Ishikawa (cell line): Measurements from ENCODE around the gene TRA2B.

ENCODE experiments used
- CEBPB ChIP-seq: IDR thresholded peaks from 2 replicates; pipeline ENCODE4 v1.6.1; 2012
- CREB1 ChIP-seq: IDR thresholded peaks from 2 replicates; pipeline ENCODE4 v1.6.1; 2012; ENCODE audit warnings: low read depth
- EGR1 ChIP-seq: IDR thresholded peaks from 2 replicates; pipeline ENCODE4 v1.6.1; 2012
- EP300 ChIP-seq: IDR thresholded peaks from 2 replicates; pipeline ENCODE4 v1.6.1; 2012; ENCODE audit warnings: borderline replicate concordance
- FOXM1 ChIP-seq: IDR thresholded peaks from 2 replicates; pipeline ENCODE4 v1.6.1; 2012; ENCODE audit warnings: low read depth, borderline replicate concordance
- NFIC ChIP-seq: IDR thresholded peaks from 2 replicates; pipeline ENCODE4 v1.6.1; 2012
- RAD21 ChIP-seq: IDR thresholded peaks from 2 replicates; pipeline ENCODE4 v1.6.1; 2012; ENCODE audit warnings: low read depth
- TAF1 ChIP-seq: IDR thresholded peaks from 2 replicates; pipeline ENCODE4 v1.6.1; 2012; ENCODE audit warnings: low read depth, mild to moderate bottlenecking
- TCF12 ChIP-seq: IDR thresholded peaks from 2 replicates; pipeline ENCODE4 v1.6.1; 2012; ENCODE audit warnings: low read depth
- TEAD4 ChIP-seq: IDR thresholded peaks from 2 replicates; pipeline ENCODE4 v1.6.1; 2012
- YY1 ChIP-seq: IDR thresholded peaks from 2 replicates; pipeline ENCODE4 v1.6.1; 2012; ENCODE audit warnings: low read depth
- ZBTB7A ChIP-seq: IDR thresholded peaks from 2 replicates; pipeline ENCODE4 v1.6.1; 2012; ENCODE audit warnings: low read depth
- TF ChIP-seq, protein P1 (sequence below): IDR thresholded peaks from 2 replicates; pipeline ENCODE4 v1.6.1; 2012; ENCODE audit warnings: low read depth, mild to moderate bottlenecking
- TF ChIP-seq, protein P2 (sequence below): IDR thresholded peaks from 2 replicates; pipeline ENCODE4 v1.6.1; 2012
- TF ChIP-seq, protein P3 (sequence below): IDR thresholded peaks from 2 replicates; pipeline ENCODE4 v1.6.1; 2012

Gene TRA2B

DNA sequence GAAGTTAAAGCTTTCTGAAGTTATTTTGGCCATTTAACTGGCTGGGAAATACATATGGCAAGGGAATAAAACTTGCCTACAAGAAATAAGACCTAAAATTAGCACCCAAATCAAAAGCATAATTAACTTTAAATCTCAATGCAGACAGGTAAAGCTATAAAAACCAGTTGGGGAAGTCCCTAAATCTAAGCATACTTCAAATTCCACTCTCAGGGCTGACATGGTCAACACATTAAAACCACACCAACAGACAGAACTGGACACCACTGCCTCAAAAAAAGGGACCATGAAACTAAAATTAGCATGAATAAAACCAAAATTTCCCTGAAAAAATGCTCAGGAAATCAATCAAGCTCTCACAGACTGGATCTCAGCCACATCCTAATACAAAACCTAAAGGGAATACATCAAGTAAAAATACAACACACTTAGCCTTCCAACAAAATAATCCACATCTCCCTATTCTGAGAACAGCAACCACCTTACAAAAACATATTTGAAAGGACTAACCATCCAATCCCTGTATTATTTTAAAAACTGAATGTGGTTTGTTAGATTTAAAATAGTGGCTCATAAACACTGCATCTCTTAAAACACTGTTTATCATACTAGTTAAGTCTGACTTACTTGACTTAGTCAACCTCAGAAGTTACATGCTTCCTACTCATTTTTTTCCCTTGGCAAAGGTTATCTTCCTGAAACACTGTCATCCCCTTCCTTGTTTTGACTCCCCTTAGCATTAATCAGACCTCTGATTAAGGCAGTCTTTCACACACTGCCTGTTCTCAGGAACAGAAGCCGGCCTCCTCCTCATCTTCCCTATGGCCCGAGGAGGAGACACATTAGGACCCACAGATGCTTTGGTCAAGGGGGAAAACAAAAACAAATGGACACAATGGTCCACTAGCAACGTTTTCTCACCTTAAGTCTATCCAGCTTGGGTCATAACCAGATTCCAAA is 8.3 kb downstream of the TRA2B start:
- no peak for TF ChIP-seq EP300
- TF ChIP-seq TEAD4, result 0 out of 2 replicates have a peak, but pooled peaks have one; percentile 31

DNA sequence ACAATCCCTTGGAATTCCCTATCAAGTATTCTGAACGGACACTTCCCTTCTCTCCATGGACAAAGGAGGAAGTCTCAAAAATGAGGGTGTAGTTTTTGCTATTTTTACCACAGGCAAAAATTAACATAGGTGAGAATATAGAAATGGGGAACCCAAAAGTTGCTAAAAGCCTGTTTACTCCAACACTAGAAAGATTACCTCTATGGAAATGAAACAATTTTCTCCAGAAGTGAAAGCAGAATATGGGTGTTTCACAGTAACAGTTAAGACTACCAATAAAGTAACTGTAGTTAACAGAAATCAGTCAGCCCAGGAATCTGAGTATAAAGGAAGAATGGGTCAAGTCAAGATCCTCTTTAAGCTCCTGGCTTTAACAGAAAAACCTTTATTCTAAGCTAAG is 9.3 kb downstream of the TRA2B start:
- TF ChIP-seq, protein P1, sequence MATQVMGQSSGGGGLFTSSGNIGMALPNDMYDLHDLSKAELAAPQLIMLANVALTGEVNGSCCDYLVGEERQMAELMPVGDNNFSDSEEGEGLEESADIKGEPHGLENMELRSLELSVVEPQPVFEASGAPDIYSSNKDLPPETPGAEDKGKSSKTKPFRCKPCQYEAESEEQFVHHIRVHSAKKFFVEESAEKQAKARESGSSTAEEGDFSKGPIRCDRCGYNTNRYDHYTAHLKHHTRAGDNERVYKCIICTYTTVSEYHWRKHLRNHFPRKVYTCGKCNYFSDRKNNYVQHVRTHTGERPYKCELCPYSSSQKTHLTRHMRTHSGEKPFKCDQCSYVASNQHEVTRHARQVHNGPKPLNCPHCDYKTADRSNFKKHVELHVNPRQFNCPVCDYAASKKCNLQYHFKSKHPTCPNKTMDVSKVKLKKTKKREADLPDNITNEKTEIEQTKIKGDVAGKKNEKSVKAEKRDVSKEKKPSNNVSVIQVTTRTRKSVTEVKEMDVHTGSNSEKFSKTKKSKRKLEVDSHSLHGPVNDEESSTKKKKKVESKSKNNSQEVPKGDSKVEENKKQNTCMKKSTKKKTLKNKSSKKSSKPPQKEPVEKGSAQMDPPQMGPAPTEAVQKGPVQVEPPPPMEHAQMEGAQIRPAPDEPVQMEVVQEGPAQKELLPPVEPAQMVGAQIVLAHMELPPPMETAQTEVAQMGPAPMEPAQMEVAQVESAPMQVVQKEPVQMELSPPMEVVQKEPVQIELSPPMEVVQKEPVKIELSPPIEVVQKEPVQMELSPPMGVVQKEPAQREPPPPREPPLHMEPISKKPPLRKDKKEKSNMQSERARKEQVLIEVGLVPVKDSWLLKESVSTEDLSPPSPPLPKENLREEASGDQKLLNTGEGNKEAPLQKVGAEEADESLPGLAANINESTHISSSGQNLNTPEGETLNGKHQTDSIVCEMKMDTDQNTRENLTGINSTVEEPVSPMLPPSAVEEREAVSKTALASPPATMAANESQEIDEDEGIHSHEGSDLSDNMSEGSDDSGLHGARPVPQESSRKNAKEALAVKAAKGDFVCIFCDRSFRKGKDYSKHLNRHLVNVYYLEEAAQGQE, result no peak
- no peak for TF ChIP-seq TEAD4
- TF ChIP-seq CEBPB, result no peak
- TF ChIP-seq TCF12, result no peak
- TF ChIP-seq, protein P2, sequence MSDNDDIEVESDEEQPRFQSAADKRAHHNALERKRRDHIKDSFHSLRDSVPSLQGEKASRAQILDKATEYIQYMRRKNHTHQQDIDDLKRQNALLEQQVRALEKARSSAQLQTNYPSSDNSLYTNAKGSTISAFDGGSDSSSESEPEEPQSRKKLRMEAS, result no peak
- TF ChIP-seq NFIC, result no peak
- TF ChIP-seq CREB1, result no peak
- no peak for TF ChIP-seq TAF1
- no peak for TF ChIP-seq RAD21
- no peak for TF ChIP-seq FOXM1
- TF ChIP-seq EP300, result no peak
- no peak for TF ChIP-seq YY1
- TF ChIP-seq EGR1, result no peak
- TF ChIP-seq, protein P3, sequence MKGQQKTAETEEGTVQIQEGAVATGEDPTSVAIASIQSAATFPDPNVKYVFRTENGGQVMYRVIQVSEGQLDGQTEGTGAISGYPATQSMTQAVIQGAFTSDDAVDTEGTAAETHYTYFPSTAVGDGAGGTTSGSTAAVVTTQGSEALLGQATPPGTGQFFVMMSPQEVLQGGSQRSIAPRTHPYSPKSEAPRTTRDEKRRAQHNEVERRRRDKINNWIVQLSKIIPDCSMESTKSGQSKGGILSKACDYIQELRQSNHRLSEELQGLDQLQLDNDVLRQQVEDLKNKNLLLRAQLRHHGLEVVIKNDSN, result no peak
- TF ChIP-seq ZBTB7A, result no peak

DNA sequence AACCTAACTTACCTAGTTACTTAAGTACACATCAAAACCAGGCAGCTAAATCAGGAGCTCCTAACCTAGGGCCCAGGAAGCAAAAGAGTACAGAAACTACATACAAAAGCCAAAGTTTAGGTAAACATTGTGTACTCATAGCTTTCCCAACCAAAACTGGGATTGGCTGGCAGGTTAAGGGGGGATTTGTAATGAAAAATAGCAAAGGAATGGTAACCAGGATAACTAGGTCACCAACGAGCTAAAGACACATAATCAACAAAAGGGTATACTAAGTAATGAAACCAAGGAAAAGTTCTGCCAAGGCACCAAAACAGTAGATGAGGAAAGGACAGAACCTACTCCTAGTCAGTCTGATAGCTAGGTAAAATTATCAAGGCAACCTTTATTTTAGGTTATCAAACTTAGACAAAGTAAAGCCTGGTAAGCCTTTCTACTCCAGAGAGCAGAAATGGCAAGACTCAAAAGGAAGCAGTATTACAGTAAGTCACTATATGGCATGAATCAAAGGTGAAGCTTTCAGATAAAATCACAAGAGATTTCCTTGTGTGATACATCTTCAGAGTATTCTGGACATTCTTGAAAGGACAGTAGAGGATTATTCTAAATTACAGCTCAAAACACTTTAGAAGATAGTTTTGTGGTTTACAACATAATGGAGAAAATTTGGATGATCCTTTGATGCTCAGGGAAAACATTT is 10.2 kb downstream of the TRA2B start:
- no peak for TF ChIP-seq NFIC
- no peak for TF ChIP-seq EP300
- TF ChIP-seq, protein P3, result no peak
- TF ChIP-seq YY1, result no peak
- no peak for TF ChIP-seq TCF12
- TF ChIP-seq CEBPB, result no peak
- TF ChIP-seq RAD21, result no peak
- TF ChIP-seq TEAD4, result no peak
- TF ChIP-seq FOXM1, result no peak
- TF ChIP-seq CREB1, result no peak
- no peak for TF ChIP-seq TAF1
- TF ChIP-seq, protein P1, result no peak
- TF ChIP-seq ZBTB7A, result no peak
- no peak for TF ChIP-seq EGR1
- TF ChIP-seq, protein P2, result no peak

DNA sequence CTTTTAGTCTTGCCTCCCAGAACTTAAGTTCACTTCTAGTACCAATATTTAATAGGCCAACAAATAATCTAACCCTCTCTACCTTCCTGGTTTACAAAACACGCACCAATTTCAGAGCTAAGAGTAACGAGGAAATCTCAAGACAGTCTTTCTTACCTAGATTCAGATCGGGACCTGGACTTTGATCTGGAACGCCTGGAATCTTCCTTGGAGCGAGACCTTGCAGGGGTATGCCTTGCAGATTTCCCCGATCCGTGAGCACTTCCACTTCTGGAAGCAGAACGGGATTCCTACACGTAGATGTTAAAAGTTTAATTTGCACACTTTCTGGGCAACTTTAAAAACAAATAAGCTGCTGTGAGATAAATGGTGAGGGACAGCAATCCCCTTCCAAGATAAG is 11.4 kb downstream of the TRA2B start:
- TF ChIP-seq, protein P3, result no peak
- TF ChIP-seq TCF12, result no peak
- TF ChIP-seq CEBPB, result no peak
- TF ChIP-seq YY1, result no peak
- no peak for TF ChIP-seq TEAD4

DNA sequence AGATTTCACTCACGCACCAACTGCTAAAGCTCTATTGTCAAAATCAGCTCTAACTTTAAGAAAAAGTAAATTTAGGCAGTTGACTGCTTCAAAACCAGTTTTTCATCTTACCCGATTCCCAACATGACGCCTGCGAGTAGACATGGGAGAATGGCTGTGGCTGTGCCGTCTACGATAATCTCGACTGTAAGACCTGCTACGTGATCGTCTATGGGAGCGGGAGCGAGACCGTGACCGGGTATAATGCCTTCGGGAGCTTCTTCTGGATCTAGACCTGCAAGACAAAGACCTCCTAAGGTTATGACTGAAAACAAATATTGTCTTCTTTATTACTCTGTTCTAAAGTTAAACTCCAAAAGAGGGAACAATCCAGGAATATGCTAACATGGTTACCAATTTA is 12.5 kb downstream of the TRA2B start:
- TF ChIP-seq, protein P1, result no peak
- TF ChIP-seq YY1, result no peak
- no peak for TF ChIP-seq NFIC
- TF ChIP-seq ZBTB7A, result no peak
- no peak for TF ChIP-seq TCF12
- TF ChIP-seq FOXM1, result no peak
- TF ChIP-seq CREB1, result no peak
- TF ChIP-seq TEAD4, result no peak
- no peak for TF ChIP-seq CEBPB
- no peak for TF ChIP-seq EP300
- no peak for TF ChIP-seq EGR1
- TF ChIP-seq, protein P3, result no peak
- TF ChIP-seq TAF1, result no peak
- TF ChIP-seq, protein P2, result no peak
- TF ChIP-seq RAD21, result no peak
